Measurements from ENCODE around the gene MYO5B. TPM values are rescaled to one million over a fixed set of nuclear protein-coding genes. Genes with fewer than 3 reads are reported as not detected.

Gene MYO5B
- total RNA-seq, 2 experiments from 2014 or later, result not detected

DNA sequence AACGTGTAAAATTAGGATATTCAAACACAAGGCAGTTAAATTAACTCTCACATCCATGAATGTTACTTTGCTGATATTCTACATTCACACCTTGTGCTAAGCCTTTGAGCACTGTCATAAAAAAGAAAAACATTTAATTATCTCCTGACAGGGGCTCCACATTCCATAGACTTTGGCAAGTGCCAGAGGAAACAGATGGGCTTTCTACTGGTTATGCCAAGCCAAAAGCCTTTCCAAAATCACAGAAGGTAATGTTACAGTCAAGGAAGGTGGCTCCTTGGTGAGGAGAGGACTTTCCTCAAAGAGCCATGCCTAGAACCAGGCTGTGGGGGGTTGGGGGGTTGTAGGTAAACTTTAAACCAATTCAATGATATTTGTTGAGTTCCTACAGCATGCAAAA is 12.4 kb downstream of the MYO5B start:
- Histone ChIP-seq H3K4me3 (ENCODE audit: low read depth, low read length, poor library complexity, severe bottlenecking) (no peak overlapping the region), H4K20me1 (ENCODE audit: insufficient read depth, low read length) (no peaks in the 10 kb centered on the region), H3K79me2 (ENCODE audit: insufficient read depth, low read depth, low read length) (no peaks in the 10 kb centered on the region), H2AFZ (ENCODE audit: low read length) (no peak overlapping the region), H3K4me2 (ENCODE audit: low read length) (no peak overlapping the region), H3K9me3 (ENCODE audit: low read length) (no peaks in the 10 kb centered on the region), H3K36me3 (ENCODE audit: insufficient read depth, low read length) (no peaks in the 10 kb centered on the region), H3K4me1 (ENCODE audit: insufficient read depth, low read length, poor library complexity, severe bottlenecking) (no peaks in the 10 kb centered on the region), H3K27ac (ENCODE audit: low read depth, low read length, poor library complexity, severe bottlenecking) (no peak overlapping the region), H3K9me2 (ENCODE audit: insufficient read depth, low read length) (no peaks in the 10 kb centered on the region)
- TF ChIP-seq, protein P1, sequence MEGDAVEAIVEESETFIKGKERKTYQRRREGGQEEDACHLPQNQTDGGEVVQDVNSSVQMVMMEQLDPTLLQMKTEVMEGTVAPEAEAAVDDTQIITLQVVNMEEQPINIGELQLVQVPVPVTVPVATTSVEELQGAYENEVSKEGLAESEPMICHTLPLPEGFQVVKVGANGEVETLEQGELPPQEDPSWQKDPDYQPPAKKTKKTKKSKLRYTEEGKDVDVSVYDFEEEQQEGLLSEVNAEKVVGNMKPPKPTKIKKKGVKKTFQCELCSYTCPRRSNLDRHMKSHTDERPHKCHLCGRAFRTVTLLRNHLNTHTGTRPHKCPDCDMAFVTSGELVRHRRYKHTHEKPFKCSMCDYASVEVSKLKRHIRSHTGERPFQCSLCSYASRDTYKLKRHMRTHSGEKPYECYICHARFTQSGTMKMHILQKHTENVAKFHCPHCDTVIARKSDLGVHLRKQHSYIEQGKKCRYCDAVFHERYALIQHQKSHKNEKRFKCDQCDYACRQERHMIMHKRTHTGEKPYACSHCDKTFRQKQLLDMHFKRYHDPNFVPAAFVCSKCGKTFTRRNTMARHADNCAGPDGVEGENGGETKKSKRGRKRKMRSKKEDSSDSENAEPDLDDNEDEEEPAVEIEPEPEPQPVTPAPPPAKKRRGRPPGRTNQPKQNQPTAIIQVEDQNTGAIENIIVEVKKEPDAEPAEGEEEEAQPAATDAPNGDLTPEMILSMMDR (conservative IDR thresholded peaks at IDR 0.05; ENCODE audit: low read length), result no peak
- BruUV-seq (replicated peaks), result no TSS peak
- intact Hi-C loops (cut with micrococcal nuclease; ENCODE audit: unreplicated experiment), result no loop called here
- no peak for DNase-seq (ENCODE audit: low spot score)
- CTCF ChIA-PET (ENCODE audit: unreplicated experiment), result no interaction called here
- POLR2A ChIA-PET, result no interaction called here

DNA sequence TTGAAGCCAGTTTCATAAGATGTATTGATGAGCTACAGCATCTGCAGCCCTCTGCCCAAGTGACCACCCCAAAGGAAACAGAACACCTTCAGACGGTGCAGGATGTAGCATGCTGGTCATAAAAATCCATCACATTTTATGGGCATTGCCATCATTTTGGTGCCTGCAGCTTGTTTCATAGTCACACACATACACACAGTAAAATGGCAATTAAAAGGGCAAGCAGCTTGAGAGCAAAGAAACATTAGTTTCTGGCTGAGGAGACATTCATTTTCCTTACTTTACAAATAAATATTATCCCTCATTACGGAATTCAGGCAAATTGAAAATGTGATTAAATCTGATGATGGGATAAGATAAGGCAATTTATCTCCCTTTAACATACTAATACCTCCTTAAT is 13.4 kb downstream of the MYO5B start:
- Histone ChIP-seq H3K9me3 (ENCODE audit: low read length) (no peaks in the 10 kb centered on the region), H3K27ac (ENCODE audit: low read depth, low read length, poor library complexity, severe bottlenecking) (no peak overlapping the region), H3K4me2 (ENCODE audit: low read length) (no peak overlapping the region), H3K4me3 (ENCODE audit: low read depth, low read length, poor library complexity, severe bottlenecking) (no peak overlapping the region), H3K9me2 (ENCODE audit: insufficient read depth, low read length) (no peaks in the 10 kb centered on the region), H3K4me1 (ENCODE audit: insufficient read depth, low read length, poor library complexity, severe bottlenecking) (no peaks in the 10 kb centered on the region), H3K36me3 (ENCODE audit: insufficient read depth, low read length) (no peaks in the 10 kb centered on the region), H4K20me1 (ENCODE audit: insufficient read depth, low read length) (no peaks in the 10 kb centered on the region), H3K79me2 (ENCODE audit: insufficient read depth, low read depth, low read length) (no peaks in the 10 kb centered on the region), H2AFZ (ENCODE audit: low read length) (no peak overlapping the region)
- intact Hi-C loops (cut with micrococcal nuclease; ENCODE audit: unreplicated experiment), result no loop called here
- DNase-seq (ENCODE audit: low spot score), result no peak
- POLR2A ChIA-PET, result no interaction called here
- no peak for TF ChIP-seq EZH2phosphoT487 (IDR thresholded peaks at IDR 0.05; ENCODE audit: borderline replicate concordance, low read depth, low read length)
- TF ChIP-seq, protein P1 (conservative IDR thresholded peaks at IDR 0.05; ENCODE audit: low read length), result no peak
- no TSS peak for BruUV-seq (replicated peaks)
- CTCF ChIA-PET (ENCODE audit: unreplicated experiment), result interaction anchor here (0.6 kb wide), 1 partner anchor 314 kb away, joined by 3 read pairs; no protein-coding TSS in a partner anchor

DNA sequence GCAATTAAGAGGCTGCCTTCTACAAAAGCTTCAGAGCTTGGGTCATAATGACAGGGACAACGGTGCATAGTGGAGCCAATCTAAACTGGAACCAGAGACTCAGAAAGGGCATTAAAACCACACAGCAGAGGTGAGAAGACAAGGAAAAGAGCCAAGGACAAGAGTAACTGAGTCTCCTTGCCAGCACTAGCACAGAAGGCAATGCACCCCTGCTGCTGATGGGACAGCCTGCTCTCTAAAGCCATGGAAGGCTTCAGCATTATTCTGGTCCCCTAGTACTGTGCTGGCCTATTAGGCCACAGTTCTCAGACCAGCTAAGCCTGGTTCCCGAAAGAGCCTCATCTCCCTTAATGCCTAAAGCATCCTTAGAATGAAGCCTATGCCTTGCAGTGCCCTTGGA is 15.5 kb downstream of the MYO5B start:
- H3K4me2 ChIP-seq (ENCODE audit: low read length), result no peak overlapping the region
- H3K27ac ChIP-seq (ENCODE audit: low read depth, low read length, poor library complexity, severe bottlenecking), result no peak overlapping the region
- DNase-seq (ENCODE audit: low spot score), result no peak
- H4K20me1 ChIP-seq (ENCODE audit: insufficient read depth, low read length), result no peaks in the 10 kb centered on the region
- ChIA-PET CTCF (ENCODE audit: unreplicated experiment) (no interaction called here), POLR2A (no interaction called here)
- H3K4me1 ChIP-seq (ENCODE audit: insufficient read depth, low read length, poor library complexity, severe bottlenecking), result no peaks in the 10 kb centered on the region
- H3K79me2 ChIP-seq (ENCODE audit: insufficient read depth, low read depth, low read length), result no peaks in the 10 kb centered on the region
- H3K9me3 ChIP-seq (ENCODE audit: low read length), result no peaks in the 10 kb centered on the region
- H2AFZ ChIP-seq (ENCODE audit: low read length), result no peak overlapping the region
- no TSS peak for BruUV-seq (replicated peaks)
- TF ChIP-seq, protein P1 (conservative IDR thresholded peaks at IDR 0.05; ENCODE audit: low read length), result no peak
- TF ChIP-seq EZH2phosphoT487 (IDR thresholded peaks at IDR 0.05; ENCODE audit: borderline replicate concordance, low read depth, low read length), result no peak
- intact Hi-C loops (cut with micrococcal nuclease; ENCODE audit: unreplicated experiment), result no loop called here
- no peaks in the 10 kb centered on the region for H3K36me3 ChIP-seq (ENCODE audit: insufficient read depth, low read length)
- H3K9me2 ChIP-seq (ENCODE audit: insufficient read depth, low read length), result no peaks in the 10 kb centered on the region
- no peak overlapping the region for H3K4me3 ChIP-seq (ENCODE audit: low read depth, low read length, poor library complexity, severe bottlenecking)
